ENCODE measurements around the gene SLAIN1.
A peak's percentile ranks its signal among the peaks of the same experiment; 100 is the strongest.

SLAIN1 gene

DNA sequence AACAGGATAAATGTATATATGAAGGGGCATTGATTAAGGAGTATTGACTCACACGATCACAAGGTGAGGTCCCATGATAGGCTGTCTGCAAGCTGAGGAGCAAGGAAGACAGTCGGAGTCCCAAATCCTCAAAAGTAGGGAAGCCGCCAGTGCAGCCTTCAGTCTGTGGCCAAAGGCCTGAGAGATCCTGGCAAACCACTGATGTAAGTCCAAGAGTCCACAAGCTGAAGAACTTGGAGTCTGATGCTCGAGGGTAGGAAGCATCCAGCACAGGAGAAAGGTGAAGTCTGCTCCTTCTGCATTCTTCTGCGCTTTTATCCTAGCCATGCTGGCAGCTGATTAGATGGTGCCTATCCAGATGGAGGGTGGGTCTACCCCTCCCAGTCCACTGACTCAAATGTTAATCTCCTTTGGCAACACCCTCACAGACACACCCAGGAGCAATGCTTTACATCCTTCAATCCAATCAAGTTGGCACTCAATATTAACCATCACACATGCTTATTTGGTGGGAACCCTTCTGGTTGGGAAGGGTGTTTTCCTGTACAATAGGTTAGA, 55.1 kb downstream of the SLAIN1 start:
- DNase-seq, result no peak

DNA sequence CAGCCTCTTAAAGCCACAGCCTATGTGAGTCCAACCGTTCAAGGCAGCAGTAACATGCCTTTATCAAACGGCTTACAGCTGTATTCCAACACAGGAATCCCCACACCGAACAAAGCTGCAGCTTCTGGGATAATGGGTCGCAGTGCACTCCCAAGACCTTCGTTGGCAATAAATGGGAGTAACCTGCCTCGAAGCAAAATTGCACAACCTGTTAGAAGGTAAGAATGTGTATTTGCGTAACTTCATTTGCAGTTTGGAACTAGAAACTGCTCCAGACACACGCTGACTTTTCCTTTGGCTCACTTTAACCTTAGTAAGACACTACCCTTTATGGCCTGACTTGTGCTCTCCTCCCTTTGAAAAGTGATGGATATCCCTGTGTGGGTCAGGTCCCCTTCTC, 63.4 kb downstream of the SLAIN1 start:
- DNase-seq, result no peak

DNA sequence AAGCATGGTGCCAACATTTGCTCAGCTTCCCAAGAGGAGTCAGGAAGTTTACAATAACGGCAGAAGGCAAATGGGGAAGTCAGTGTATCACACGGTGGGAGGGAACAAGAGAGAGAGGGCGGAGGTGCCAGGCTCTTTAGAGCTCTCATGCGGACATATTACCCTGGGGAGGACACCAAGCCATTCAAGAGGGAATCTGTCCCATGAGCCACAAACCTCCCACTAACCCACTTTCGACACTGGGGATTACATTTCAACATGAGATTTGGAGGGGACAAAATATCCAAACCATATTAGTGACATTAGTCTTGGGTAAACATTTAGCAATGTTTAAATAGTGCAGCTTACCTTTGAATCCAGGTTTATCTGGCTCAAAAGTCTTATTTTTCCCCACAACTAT, 69.9 kb downstream of the SLAIN1 start:
- DNase-seq, result no peak

DNA sequence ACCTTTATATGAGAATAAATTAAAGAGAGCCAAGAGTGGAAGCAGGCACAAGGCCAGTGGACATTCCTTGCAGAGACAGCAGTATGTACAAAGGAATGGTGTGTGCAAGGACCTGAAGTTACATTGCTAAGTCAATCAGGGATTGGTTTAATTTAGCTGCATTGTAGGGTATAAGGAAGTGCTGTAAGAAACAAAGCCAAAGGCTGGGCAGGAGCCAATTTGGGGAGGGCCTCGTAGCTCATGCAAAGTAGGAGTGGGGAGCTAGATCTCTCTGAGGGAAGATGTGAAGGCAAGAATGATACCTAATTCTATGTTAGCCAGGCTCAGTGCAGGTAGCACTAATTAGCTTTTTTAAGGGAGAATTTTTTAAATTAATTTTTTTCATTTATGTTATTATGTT, 76.7 kb downstream of the SLAIN1 start:
- DNase-seq, result no peak

DNA sequence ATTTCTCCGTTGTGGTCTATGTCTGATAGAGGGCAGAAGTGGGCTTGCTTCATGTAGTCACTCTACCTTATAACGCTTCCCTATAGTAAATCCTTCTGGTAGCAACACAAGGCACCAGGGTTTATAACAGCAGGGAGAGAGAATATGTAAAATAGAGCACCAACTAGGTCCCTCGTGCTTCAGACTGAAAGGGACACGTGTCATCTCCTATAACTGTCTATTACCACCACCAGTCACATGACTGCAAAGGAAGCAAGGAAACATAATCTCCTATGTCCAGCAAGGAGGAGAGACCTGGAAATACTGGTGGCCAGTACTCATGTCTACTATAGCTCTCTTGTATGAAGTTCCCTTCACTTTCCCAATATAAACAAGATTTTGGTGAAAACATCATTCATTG, 79.2 kb downstream of the SLAIN1 start:
- DNase-seq, result no peak

DNA sequence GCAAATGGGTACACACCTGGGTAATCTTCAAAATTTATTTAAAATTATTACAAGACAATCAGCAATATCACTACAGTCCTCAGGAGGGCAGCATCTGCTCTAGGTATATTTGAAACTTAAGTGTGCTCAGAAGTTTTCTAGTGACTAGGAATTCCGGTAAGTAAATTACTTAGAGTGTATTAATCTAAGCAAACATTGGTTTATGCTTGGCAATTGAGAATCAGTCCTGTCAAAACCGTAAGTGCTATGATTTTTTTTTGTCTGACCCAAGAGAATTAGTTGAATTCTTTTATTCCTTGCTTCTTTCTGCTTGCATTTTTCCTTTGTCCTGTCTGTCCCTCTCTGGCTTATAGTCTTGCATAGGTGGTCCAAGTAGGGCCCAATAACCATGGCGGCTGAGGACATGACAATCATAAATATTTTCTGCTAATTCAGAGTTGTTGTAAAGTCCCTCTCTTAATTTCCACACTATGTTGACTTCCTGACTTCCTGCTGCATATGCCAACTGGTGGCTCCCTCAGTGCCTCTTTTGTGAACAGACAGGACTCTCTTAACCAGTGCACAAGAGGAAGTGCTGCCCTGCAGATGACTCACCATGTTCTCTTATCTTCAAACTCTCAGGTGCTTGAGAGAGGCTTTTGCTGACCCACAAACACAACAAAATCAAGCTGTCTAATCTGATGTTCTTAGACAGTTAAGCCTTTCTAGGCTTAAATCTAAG, 82.2 kb downstream of the SLAIN1 start:
- peak; percentile 31 for DNase-seq

DNA sequence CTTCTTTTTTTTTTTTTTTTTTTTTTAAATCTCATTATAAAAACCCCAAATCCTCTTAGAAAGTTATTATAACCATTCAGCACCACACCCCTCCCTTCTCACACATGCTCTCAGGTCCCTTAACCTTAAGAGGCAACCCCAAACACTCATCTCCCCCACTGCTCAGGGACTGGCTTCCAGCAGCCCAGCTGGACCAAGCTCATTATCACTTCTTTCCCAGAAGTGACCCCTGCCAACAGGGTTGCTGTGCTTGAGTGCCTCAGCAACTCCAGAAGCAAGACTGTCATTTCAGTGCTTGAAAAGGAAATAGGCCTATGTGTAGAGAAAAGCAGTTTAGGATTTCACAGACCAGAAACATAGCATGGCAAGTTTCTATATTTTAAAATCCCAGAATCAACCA, 84.3 kb downstream of the SLAIN1 start:
- DNase-seq, result no peak

DNA sequence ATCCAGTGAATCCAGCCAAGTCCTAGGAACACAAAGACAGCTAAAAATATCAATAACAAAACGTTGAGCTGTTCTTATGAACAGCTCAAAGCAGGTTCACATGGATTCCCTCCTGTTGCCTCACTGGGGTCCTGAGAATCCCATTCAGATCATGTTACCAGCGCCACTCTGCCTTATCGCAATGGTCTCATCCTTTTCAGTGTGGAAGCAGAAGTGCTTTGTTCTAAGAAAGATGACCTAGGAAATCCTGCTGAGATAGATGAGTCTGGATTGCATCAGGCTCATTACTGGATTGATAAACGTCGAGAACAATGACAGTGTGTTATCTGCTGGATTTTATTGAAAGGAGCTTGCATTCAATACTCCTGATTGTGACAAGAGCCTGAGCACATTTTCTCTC, 87.0 kb downstream of the SLAIN1 start:
- no peak for DNase-seq

DNA sequence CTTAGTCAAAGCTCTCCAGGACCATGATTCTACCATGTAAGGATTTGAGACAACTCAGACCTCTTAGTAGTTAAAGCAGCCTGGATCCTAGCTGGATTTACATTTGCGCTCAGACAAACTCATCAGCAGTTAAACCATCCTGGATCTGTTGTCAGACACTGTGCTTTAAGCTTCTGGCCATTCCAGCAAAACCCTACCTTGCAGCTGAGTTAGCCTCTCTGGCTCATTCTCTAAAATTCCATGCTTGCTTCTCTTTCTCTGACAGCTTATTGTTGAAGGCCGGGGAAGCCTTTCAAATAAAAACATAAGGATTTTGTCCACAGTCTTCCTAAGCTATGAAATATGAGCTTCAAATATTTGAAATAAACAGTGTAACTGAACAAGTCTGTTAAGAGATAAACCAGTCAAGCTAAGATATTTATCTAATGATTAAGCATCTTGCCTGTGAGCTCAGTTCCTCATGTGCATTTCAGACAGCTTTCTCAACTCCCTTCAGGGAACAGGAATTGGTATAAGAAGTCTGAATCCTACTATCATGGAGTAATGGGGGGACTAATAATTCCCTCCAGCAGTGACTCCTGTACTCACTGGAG, 89.3 kb downstream of the SLAIN1 start:
- no peak for DNase-seq

DNA sequence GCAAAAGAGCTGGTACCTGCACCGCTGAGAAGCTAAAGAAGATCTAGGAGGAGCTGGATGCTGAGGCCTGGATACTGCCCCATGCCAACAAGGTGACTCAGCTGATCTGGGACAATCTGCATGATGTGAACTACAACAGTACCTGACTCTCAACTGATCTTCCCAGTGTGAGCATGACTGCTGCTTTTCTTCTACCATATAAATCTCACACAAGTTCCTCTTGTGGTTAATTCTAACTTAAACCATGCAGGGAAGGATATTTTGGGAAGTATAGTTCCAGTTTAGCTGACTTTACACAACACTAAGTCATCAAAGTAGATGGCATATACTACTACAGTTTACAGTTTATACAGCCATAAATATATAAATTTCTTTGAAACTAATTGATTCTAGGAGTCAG, 91.9 kb downstream of the SLAIN1 start:
- DNase-seq, result no peak

DNA sequence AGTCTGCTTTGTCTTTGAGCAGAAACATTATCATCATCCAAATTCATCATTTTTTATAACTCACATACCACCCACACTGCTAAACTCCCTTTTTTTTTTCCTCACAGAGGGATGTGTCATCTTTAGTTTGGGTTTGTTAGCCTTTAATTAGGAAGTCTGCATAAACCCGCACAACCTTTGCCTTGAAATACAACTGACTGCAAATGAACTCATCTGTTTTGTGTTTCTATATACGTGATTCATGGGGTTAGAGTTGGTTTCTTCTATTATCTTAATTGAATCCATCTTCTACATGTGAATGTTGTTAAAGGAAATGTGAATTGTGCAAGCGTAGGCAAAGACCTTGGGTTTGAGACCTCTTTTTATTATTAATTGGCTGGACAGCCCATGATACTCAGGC, 102.7 kb downstream of the SLAIN1 start:
- DNase-seq, result no peak

DNA sequence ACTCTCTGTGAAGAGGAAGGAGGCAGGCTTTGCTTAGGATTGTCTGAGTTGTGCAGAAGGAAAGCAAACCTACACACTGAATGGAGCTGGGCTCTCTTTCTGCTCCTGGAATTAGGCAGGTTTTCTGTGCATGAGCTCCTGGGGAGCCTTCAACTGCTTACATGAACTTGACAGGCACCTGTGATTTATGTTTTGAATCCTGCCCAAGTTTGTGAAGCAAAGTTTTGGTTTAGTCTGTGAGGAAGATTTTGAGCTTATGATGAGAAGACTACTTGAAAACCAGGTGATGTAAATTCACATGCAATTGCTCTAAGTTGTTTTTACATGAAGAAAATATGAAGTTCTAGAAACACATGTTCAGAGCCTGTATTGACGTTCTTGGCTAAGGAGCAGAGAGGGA, 109.0 kb downstream of the SLAIN1 start:
- no peak for DNase-seq

DNA sequence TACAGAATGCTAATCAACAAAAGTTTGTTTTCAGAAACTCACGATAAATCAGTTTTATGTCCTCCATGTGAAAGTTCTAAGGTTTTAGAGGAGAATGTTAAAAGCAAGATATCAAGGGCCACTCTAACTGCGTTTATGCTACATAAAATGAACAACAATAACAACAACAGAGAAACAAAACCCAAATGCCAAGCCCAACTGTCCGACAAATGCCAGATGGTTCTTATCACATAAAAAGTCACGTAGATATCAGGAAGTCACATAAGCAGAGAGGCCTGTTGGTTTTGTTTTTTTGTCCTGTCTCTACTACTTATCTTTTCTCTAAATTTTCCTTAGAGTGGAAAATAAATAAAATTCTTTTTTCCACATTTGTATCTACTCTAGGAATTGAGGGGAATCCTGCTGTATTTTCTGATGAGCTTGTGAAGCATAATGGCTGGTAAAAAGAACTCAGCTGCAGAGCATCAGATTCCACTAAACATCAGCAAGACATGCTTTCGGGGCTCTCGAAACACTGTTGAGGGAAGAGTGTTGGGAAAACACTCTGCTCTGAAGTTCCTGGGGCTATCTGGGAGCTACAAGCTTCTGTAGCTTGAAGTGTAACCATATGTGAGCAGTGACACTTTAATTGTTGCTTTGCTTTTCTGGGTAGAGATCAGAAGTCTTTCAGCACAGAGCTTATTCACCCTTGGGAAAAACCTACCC, 110.1 kb downstream of the SLAIN1 start:
- DNase-seq, result no peak

DNA sequence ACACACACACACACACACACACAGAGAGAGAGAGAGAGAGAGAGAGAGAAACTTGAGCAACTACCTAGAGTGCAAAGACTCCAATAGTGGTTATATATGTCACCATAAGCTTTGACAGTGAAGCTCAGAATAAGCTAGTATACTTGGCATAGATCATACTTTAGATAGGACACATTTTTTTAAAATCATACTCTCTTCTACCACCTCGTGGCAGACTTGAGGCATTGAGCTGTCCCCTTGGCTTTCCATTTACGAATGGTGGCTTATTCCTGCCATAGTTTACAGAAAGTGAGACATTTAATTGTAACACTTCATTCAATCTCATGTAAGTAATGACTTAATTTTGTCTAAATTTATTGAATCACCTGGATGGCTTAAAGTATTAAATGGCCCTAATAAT, 112.9 kb downstream of the SLAIN1 start:
- DNase-seq, result no peak

DNA sequence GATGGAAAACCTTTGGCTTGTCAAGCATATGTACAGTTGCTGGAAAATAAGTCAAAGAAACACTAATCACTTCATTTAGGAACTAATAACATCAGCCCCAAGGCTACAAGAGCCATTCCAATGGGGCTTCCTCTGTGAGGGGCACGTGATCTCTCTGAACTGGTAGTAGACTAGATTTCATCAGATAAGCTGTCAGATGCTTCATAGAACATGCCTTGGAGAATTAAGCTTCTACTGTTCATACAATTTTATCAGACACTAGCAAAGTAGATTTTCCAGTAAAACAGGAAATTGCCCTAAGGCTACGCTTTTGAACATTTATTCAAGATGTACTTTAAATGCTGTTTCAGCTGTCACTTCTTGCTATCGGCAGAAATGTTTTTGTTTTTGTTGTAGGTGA, 113.4 kb downstream of the SLAIN1 start:
- DNase-seq, result no peak

DNA sequence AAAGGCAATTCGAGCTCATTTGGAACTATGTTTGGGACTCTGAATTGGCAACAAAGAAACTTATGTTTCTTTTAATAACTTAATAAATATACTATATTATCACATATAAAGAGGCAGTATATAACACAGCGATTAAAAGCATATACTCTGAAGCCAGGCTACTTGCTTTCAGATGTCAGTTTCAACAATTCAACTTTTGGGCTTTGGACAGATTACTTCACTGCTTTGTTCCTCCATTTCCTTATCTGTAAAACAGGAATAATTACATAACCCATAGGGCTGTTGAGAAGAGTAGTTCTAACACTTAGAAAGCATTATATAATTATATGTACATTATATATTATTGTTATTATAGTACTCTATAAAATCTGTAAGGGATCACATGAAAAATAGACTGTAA, 113.9 kb downstream of the SLAIN1 start:
- no peak for DNase-seq

DNA sequence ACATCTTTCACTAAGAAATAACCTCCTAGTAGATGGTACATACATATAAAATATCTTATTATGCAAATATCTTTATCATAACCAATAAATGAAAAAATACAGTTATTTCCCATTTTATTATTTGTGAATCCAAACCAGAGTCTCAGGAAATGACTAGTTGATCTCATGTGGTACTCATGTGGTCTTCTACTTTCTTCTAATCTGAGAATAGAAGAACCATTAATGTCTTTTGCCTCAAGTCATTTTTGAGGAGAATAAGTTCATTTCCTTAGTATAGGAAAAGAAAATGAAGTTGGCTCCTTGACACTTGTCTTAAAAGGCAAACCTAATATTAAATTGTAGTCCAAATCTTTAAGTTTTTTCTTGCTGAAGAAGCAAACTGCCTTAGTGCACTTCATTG, 114.5 kb downstream of the SLAIN1 start:
- DNase-seq, result no peak
